HG03103 (cell line): Measurements from ENCODE around the gene SYT6.

Experiments used
- ATAC-seq: cut with Tn5 transposase; IDR thresholded peaks from one replicate; pipeline ENCODE4 v1.9.1; 2021; ENCODE audit warnings: low read depth; ENCODE audit not compliant: unreplicated experiment

The SYT6 gene

DNA sequence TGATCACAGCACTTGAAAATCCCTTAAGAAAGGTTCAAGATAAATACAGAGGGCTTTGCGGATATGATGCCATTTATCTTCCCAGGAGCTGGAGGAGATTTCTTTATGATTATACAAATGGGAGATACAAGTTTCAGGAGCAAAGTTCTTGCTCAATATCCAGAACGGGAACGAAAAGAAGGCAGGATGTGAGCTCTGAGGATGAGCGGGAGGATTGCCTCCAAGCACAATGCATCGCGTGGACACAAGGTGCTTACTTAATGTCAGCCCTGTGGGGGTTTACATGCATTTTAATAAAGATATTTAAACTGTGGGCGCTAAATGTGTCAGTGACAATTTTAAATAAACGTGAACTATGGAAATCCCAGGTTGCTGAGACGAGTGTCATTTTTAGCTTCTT is 59.0 kb downstream of the SYT6 start:
- no peak for ATAC-seq

DNA sequence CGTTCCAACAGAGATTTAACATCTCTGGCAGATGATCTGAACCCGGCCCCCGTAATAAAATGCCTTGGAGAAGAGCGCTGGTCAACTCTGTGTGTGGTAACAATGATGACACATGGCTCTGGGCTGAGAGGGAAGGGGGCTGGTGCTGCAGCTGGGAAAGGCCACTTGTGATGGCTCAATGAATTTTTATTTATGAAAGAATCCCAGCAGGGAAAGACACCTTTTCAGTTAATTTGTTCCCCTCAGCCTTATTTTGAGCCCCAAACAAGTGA is 59.4 kb downstream of the SYT6 start:
- no peak for ATAC-seq

DNA sequence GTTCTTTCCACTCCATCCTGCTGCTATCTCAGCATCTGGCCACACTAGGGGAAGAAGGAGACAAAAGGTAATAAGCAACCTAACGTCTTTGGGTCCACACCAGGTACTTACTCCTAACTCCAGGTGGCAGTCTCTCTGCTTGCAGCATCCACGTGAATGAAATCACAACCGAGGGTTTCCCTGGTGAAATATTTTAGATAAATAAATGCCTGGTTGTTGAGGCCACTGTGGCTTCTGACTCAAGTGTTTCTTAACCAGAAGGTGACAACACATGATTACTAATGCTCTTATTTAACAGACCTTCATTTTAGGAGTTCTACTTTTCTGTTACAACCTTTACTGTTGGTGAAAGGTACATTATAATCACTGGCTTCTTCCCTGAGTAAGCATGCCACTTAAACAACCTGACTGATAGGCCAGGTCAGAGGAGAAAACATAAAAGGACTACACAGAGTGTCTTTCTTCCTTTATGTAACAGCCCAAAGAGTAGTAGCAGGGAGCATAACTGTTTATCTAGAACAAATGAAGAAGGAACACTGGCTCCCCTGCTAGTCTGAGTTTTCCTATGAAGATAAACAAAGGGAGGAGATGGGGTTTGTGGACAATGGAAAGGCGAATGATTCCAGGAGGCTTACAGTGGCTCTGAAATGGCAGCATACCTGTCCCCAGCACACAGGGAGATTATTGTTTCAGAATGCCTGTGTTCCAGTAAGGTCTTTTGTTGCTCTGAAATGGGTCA is 59.9 kb downstream of the SYT6 start:
- ATAC-seq = no peak

DNA sequence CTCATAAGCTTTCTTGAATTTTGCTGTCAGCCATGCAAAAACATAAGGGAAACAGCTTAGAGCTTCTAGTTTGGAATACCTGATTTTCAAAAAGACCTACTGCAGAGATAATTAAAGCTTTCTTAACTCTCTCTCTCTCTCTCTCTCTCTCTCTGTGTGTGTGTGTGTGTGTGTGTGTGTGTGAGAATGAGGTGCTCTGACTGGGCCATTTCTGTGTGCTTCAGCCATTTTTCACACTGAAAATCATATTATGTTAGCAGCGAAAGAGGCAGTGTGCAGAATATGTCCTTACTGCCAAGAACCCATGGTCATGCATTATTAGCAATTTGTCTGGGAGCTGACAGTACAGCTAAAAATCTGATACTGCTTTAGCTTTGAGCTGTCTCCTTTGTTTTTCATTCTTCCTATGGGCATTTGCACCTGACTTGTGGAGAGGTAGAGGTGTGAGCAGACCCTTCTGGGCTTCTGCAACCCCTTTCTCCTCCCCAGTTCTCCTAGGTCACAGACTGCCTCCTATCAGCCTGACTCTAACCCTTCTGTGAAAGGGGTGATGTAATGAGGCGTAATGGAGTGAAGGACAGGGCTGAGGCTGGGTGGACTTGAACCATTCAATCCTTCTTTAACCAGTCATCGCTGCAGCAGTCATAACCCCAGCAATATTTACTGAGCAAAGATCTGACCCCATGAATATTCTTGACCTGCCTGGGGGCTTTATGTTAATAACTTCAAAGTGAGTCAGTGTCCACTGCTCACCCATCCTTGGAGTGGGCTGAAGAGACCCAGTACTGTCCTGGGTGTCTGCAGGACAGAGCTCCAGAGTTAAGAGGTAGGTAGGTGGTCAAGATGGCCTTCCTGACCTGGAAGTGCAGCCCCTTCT is 61.2 kb downstream of the SYT6 start:
- ATAC-seq = no peak

DNA sequence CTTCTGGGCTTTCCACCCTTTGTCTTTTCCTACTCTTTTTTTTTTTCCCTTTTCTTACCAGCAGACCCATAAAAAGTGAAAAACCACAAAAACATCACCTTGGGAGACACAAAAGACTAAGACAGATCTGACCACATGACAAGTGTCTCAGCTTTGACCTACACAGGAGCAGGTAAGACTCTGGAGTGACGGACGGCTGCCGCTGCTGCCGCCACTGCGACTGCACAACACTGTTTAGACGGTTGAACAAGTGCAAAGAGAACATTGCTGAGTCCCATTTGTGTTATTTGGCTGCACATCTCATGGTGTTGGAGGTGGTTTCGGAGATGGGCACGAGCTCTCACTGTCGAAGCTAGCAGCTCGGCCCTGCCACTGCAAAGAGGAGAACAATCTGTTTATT is 62.0 kb downstream of the SYT6 start:
- no peak for ATAC-seq

DNA sequence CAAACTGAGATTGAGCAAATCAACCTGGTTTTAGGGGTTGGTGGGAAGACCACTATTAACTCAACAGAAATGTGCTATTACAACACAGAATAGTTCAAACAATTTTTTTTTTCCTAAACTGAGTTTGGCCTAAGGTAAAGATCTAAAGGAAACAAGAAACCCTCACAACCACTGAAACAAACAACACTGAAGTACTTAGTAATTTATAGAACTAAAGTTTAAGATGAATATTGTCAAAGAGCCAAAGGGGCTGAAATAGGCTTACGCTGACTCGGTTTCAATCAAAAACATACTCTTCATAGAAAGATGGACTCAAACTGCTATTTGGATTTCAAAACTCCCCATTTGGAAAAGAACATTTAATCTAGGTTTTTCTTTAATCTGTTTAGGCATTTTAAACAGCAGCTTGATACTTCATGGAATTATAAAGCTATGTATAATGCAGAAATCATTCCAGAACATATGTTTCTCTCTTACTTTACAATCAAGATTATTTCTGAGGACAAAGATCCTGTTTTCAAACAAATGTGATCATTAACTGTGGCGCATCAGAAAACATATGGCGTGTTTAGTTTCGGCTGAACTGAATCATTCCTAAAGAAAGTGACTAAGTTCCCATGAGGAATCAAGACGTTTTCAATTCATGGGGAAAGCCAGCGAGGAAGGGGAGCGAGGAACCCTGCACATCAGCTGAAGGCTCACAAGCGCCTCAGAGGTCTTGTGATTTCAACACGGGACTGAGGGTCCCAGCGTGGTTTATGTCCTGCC is 62.7 kb downstream of the SYT6 start:
- ATAC-seq = no peak

DNA sequence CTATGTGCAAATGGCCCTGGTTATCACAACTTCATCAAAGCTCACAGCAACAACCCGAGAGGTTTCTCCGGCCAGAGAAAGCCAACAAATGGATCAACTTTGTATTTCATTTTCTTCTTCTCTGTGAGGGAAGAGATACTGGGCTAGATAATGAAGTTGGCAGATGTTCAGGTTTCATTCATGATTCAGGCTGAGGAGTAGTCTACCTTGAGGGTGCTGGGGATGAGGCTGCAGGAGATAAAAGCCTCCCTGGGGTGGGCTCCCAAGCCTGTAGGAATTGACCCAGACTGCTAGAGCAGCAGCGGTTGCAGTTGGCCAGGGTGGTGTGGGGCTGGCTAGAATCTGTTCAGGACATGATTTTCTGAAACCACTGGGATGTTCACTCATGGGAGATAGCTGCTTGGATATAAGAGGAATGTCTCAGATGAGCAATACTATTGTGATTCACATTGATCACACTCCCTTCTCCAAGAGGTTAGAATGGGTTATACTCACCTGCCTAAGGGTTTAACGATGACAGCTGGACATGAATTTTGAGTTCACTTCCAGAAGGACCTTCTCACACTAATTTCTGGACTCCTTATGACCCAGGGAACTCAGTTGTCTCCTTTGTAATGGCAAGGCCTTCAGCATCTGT is 64.0 kb downstream of the SYT6 start:
- no peak for ATAC-seq

DNA sequence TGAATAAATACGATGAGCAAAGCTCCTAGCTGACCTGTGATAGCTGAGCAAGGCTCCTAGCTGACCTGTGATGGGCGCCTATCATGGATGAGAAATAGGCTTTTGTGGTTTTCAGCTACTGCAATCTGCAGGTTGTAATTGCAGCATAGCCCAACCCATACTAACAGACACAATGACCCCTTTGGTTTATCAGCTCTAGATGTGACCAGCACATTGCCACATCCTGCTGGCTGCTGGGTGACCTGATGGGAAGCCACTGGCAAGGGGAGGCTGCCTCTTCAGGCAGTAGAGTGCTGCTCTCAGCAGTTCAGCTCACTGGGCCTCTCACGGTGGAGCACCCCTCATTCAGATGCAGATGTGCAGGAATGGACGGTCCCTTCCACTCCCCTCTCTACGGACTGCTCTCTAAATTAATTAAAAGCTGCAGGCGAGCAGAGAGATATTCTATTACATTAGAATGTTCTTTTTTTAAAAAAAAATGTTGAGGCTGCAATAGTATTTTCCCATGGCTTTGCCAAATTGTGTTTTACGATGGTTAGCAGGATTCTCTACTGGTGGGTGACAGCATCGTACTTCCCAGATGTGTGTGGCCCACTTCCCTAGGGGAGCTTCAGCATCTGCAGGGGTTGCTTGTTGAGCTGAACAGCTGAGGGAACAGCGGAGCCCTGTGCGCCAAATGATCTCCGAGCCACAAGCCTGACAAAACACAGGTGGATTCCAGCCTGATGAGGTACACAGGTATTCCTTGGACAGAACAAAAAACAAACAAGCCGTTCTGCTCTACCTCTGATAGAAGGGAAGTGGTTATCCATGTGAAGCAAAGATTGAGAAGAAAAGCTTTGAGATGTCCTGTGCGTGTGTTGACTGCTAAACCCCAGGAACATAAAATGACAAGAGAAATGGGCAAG is 65.0 kb downstream of the SYT6 start:
- ATAC-seq = no peak

DNA sequence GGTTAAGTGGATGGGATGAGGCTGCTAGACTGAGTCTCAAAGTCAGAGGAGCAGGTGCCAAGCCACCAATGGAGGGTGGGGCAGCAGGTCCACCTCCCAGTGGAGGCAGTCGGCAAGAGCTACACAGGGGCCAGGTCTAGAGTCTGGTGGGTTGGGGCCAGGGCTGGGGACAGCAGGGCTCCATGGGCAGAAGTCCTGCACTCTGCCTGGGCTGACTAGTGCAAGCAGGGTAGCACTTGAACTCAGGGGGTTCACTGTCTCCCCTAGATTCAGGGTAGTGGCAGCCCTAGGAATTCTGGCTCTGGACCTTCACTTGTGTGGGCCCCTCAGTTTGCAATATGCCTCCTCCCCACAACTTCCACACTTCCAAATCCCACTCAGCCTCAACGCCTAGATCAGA is 66.2 kb downstream of the SYT6 start:
- ATAC-seq = no peak

DNA sequence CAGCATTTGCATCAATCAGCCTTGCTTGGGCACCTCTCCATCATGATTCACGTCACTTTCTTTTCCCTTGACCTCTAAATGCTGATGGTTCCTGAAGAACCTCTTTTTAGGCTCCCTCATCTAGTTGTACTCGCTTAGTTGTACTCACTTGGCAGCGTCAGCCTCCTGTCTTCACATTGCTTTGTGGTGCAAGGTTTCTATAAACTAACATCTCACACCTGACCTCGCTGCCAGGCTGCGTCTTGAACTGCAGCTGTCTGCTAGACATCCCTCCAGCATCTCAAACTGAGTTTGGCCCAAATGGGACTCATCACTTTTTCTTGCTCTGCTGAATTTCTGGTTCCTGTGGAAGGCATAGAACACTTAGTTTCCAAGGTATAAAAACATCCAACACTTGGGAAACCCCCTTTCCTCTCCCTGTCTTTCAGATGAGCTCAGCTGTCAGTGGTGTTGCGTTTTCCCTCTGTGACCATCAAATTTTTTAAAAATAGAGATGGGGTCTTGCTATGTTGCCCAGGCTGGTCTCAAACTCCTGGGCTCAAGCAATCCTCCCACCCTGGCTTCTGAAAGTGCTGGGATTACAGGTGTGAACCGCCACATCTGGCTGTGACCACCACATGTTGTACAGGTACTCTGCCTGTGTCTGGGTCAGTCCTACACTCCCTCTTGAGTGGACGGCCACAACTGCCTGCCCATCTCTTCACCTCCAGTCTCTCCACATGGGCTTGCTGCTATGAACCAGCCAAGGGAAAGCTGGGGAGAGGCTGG is 66.9 kb downstream of the SYT6 start:
- ATAC-seq = no peak

DNA sequence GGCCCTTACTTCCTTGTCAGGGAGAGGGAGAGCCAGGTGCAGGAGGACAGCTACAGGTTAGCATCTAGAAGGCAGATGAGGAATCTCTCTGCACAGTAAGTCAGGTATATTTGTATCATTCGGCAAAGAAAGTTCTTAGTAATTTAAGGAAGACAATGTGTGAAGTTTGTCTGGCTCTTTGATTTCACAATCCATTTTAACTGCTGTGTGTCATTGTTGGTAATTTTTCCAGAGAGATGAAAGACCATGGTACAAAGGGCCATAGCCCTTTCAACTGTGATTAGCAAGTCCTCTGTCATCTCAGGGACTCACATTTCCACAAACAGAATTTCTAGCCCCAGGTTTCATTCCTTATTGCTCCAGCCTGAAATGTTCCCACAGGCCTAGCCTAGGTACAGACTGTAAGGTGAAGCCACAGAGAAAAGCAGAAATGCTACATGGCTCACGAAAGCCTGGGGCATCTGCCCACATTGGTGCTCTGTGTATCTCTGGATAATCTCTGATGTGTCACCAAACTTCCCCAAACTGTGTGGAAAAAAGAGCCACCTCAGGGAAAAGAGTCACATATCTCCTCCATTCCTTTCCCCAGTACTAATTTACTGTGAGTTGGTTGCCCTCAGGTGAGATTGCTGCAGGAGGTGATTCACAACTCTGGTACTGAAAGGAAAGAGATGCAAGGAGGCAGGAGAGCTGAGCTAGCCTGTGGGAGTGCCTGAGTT is 70.6 kb downstream of the SYT6 start:
- no peak for ATAC-seq

DNA sequence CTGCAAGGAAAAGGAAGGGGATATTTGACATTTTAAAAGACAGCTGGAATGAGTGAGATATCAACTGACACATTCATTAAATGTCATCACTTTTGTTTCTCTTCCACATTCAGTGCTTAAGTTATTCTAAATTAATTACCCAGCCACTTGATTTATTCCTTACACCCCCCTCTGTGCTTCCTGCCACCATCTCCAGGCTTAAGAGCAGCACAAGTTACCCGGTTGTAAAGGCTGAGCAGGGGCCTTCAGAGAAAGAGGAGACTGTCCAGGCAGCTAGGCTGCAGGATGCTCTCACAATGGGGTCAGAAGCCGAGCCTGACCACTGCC is 71.4 kb downstream of the SYT6 start:
- ATAC-seq = no peak

DNA sequence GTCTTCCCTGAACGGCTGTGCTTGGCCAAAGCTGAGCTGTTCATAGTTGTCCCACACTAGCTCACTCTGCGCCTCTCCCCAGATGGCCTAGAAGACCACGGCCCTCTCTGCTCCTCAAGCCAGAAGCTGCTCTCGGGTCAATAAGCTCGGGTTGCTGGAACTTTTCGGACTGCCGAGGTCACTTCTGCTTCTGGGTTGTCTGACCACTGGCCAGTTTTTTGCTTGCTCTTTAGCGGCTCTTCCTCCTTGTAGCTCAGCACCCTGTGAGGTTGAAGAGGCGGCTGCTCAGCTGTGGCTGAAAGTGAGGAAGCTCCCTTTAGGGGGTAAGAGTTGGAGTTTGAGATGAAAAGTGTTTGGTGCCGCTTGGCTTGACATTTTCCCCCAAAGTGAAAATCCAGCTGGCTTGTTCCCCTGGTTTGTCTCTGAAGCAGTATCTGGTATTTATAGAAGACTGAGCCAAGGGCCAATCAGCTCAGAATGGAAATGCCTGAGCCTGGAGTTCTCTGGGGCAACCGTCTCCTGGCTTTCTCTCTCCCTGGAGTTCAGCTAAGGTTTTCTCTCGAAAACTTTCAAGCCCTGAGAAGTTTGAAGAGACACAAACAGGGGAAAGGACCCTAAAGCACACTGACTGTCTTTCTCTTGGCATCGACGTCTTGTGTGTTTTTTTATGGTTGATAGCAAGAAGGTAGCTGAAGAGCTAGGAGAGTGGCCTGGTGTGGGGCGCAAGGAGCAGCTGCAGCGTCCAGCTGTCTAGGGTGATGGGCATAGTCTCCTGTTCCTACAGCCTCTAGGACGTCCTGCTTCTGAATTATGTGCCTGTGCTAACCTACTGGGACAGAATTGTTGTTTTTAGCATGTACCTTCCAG is 72.0 kb downstream of the SYT6 start:
- no peak for ATAC-seq

DNA sequence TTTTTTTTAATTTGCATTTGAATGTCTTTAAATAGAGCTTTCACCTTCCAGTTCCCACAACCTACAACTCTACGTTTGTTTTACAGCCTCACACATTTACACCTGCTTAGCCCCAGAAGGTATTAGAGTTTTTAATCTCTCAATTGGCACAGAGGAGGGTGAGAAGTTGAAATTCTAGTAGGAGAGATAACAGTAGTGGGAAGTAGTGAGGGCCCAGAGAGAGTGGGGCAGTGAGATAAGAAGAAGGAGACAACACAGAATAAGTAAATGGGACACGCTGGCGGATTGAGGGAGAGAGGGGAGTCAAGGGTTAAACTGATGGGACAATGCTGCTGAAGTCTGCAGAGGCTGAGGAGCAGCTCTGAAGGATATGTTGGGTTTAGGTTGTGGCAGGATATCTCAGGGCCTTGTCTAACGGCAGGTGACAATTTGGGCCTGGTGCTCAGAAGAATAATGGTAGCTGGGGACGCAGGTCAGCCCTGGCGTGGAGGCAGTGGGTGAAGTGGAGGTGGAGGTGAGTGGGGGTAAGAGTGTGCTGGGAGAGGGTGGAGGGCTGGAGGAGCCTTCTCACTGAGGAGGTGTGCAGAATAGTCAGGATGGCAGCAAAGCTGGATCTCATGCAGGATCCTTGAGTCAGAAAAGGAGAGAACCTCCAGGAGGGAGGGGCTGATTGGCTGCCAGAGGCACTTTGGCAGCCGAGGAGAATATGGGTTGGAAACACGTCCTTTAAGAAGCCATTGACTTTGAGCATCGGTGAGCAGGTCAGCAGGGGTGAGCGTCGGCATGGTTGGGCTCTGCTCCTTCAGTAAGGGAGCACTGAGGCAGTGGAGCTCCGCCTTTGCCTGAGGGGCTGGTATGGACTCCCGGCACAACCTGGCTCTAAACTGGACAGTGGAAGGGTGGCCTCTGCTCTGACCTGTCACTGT is 72.9 kb downstream of the SYT6 start:
- ATAC-seq = no peak

DNA sequence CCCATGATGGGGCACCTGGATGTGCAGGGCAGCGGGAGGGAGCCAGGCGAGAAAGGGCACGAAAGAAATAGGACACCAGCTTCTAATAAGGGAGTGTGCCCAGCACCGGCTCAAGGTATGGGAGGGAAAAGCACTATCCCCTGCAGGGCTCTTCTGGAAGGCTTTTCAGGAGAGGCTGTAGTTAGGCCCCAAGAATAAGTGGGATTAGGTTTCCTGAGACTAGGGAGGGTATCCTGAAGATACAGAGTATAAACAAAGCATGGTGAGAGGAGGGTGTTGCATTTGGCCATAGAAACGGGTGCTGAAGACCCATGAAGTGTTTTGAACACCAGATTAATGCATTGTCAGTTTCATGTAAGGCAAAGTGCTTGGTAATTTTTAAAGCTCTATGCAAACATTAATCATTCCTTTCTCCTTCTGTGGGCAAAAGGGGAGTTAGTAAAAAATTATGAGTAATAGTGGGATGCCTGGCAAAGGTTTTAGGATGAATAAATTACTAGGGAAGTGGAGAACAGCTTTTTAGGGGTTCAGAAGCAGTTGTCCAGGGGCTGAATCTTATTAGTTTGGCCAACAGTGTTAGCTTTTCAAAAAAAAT is 74.0 kb downstream of the SYT6 start:
- ATAC-seq = no peak

DNA sequence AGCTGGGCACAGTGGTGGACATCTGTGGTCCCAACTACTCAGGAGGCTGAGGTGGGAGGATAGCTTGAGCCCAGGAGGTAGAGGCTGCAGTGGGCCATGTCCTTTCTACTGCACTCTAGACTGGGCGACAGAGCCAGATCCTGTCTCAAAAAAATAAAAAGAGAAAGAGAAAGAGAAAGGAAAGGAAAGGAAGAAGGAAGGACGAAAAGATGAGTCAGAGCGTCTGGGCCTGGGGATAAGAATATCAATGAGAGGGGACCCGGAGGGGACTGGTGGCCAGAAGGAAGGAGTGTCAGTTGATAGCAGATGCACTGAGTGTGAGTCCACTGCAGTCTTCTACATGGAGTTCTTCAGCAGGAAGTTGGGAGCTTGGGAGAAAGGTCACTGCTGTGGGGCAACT is 75.6 kb downstream of the SYT6 start:
- no peak for ATAC-seq
